ENCODE data around the gene CFI. TPM values are rescaled to one million over a fixed set of nuclear protein-coding genes. Genes with fewer than 3 reads are reported as not detected.
A peak's percentile ranks its signal among the peaks of the same experiment; 100 is the strongest.

The CFI gene
- total RNA-seq, 1 donor from 2014 or later = not detected

DNA sequence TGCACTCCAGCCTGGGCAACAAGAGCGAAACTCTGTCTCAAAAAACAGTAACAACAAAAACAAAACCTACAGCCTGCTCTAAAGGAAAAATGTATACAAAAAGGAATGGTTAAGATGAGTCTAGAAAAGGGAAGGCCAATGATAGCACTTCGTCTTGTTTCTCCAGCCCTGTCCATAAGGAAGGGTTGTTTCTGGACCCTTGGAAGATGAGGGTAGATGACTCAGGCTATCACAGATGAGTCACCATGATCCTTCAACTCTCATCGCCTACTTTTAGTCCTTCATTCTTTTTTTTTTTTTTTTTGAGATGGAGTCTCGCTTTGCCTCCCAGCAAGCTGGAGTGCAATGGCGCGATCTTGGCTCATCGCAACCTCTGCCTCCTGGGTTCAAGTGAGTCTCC, 80.8 kb downstream of the CFI start:
- FAIRE-seq = no peak
- Histone ChIP-seq H3K4me3 (ENCODE audit: low read depth, low read length) (no peak overlapping the region), H3K36me3 (ENCODE audit: control insufficient read depth, insufficient read depth, low read length) (peaks cover 2% of the 10 kb centered on the region), H3K27me3 (ENCODE audit: control insufficient read depth, insufficient read depth, low read length) (no peaks in the 10 kb centered on the region)
- DNase-seq (ENCODE audit: low read depth) = peak; percentile 58
- TF ChIP-seq, protein P1, sequence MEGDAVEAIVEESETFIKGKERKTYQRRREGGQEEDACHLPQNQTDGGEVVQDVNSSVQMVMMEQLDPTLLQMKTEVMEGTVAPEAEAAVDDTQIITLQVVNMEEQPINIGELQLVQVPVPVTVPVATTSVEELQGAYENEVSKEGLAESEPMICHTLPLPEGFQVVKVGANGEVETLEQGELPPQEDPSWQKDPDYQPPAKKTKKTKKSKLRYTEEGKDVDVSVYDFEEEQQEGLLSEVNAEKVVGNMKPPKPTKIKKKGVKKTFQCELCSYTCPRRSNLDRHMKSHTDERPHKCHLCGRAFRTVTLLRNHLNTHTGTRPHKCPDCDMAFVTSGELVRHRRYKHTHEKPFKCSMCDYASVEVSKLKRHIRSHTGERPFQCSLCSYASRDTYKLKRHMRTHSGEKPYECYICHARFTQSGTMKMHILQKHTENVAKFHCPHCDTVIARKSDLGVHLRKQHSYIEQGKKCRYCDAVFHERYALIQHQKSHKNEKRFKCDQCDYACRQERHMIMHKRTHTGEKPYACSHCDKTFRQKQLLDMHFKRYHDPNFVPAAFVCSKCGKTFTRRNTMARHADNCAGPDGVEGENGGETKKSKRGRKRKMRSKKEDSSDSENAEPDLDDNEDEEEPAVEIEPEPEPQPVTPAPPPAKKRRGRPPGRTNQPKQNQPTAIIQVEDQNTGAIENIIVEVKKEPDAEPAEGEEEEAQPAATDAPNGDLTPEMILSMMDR (IDR thresholded peaks at IDR 0.05; ENCODE audit: insufficient read depth, low read length, severe bottlenecking) = no peak

DNA sequence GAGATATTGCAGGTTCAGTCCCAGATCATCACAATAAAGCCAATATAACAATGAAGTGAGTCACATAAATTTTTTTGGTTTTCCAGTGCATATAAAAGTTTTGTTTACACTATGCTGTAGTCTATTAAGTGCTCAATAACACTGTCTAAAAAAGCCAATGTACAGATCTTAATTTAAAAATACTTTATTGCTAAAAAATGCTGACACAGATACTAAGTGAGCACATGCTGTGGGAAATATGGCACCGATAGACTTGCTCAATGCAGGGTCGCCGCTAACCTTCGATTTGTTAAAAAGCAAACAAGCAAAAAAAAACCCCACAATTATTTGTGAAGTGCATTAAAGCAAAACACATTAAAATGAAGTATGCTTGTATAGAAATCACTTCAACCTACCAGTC, 82.2 kb downstream of the CFI start:
- Histone ChIP-seq H3K4me3 (ENCODE audit: low read depth, low read length) (no peak overlapping the region), H3K27me3 (ENCODE audit: control insufficient read depth, insufficient read depth, low read length) (no peaks in the 10 kb centered on the region), H3K36me3 (ENCODE audit: control insufficient read depth, insufficient read depth, low read length) (peaks cover 2% of the 10 kb centered on the region)
- DNase-seq (ENCODE audit: low read depth) (no peak), FAIRE-seq (no peak)
- TF ChIP-seq, protein P1 (IDR thresholded peaks at IDR 0.05; ENCODE audit: insufficient read depth, low read length, severe bottlenecking) = no peak

DNA sequence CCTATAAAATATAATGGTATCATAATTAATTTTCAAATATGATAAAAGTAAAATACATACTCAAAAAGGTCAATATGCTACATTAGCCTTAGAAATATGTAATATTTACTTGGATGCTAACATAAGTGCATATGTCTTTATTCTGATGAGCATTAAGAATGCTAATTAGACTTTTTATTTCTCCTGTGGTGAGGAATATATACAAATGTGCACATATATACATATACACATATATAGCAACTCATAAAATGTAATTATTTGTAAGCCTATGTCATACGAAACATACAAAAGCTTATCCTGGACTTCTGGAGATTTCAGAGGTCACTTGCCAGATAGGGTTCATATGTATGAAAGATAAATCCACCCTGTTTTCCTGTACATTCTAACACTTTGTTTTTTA, 83.0 kb downstream of the CFI start:
- TF ChIP-seq, protein P1 (IDR thresholded peaks at IDR 0.05; ENCODE audit: insufficient read depth, low read length, severe bottlenecking) = no peak
- H3K27me3 ChIP-seq (ENCODE audit: control insufficient read depth, insufficient read depth, low read length) = no peaks in the 10 kb centered on the region
- H3K36me3 ChIP-seq (ENCODE audit: control insufficient read depth, insufficient read depth, low read length) = peaks cover 4% of the 10 kb centered on the region
- no peak overlapping the region for H3K4me3 ChIP-seq (ENCODE audit: low read depth, low read length)
- DNase-seq (ENCODE audit: low read depth) = no peak
- FAIRE-seq = no peak

DNA sequence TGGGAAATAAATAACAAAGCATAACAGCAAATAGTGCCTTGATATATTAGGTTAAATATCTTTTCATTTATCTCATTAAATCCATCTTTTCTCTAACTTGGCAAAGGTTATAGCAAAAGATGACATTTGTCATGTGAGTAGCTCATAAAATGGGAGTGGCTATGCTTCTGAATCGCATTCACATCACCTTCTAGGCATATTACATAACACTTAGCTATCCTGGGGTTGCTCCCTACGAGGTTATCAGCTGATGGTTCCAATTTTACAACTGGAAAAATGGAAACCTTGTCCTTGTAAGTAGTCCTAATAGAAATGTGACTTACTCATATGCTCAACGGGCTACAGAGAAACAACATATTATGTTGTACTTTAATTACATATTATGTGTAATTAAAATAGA, 88.3 kb downstream of the CFI start:
- no peak for FAIRE-seq
- H3K36me3 ChIP-seq (ENCODE audit: control insufficient read depth, insufficient read depth, low read length) = peaks cover 4% of the 10 kb centered on the region
- no peak for DNase-seq (ENCODE audit: low read depth)

DNA sequence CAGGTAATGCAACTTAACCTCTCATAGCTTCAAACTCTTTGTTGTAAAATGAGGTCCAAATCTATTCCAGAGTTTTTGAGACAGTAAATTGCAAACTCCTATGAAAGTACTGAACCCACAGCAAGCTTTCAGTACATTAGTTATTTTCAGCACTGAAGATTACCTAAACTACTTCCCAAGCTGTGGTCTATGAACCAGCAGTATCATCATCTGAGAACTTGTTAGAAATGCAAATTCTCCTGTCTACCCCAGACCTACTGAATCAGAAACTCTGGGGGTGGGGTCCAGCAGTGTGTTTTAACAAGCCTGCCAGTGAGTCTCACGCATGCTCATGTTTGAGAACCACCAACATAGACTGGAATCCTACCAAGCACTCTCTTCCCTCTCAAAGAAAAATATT, 92.8 kb downstream of the CFI start:
- Histone ChIP-seq H3K27me3 (ENCODE audit: control insufficient read depth, insufficient read depth, low read length) (no peaks in the 10 kb centered on the region), H3K36me3 (ENCODE audit: control insufficient read depth, insufficient read depth, low read length) (no peaks in the 10 kb centered on the region), H3K4me3 (ENCODE audit: low read depth, low read length) (no peak overlapping the region)
- DNase-seq (ENCODE audit: low read depth) (no peak), FAIRE-seq (no peak)
- TF ChIP-seq, protein P1 (IDR thresholded peaks at IDR 0.05; ENCODE audit: insufficient read depth, low read length, severe bottlenecking) = no peak

More for the DNA sequence above, 88.3 kb downstream of the CFI start:
- TF ChIP-seq, protein P1 (IDR thresholded peaks at IDR 0.05; ENCODE audit: insufficient read depth, low read length, severe bottlenecking) = no peak
- H3K27me3 ChIP-seq (ENCODE audit: control insufficient read depth, insufficient read depth, low read length) = no peaks in the 10 kb centered on the region
- no peak overlapping the region for H3K4me3 ChIP-seq (ENCODE audit: low read depth, low read length)

DNA sequence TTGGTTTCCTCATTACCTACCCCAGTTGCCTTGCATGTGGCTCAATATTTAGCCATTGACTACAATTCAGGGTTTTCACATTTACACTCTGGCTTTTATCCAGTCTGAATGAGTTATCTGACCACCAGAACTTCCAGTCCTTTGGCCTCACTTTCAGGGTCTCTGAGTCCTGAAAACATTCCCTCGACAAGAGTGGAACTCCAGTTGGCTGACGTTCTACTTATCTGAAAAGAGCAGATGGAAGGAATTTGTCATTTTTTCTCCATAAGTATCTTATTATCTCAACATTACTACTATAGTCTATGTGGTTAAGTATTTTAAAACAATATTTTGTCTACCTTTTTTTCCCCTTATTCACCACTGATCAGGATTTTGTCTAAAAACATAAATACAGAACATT, 93.4 kb downstream of the CFI start:
- no peak for FAIRE-seq
- no peaks in the 10 kb centered on the region for H3K36me3 ChIP-seq (ENCODE audit: control insufficient read depth, insufficient read depth, low read length)

More for the DNA sequence above, 93.4 kb downstream of the CFI start:
- Histone ChIP-seq H3K4me3 (ENCODE audit: low read depth, low read length) (no peak overlapping the region), H3K27me3 (ENCODE audit: control insufficient read depth, insufficient read depth, low read length) (no peaks in the 10 kb centered on the region)
- TF ChIP-seq, protein P1 (IDR thresholded peaks at IDR 0.05; ENCODE audit: insufficient read depth, low read length, severe bottlenecking) = no peak
- DNase-seq (ENCODE audit: low read depth) = no peak

All from bronchial epithelial cell (primary cell).